Daoy (cell line): ENCODE data around the gene ZEB1. TPM values are rescaled to one million over a fixed set of nuclear protein-coding genes. Genes with fewer than 3 reads are reported as not detected.

Experiments used
- DNase-seq: peaks from one replicate; pipeline ENCODE4 v3.0.0-alpha.2; 2015; ENCODE audit warnings: low read depth
- total RNA-seq: library from RNA; depleted of rRNA; stranded (reverse); fragments of >200 nt; shearing (Covaris generic); gene quantifications from 2 replicates; pipeline ENCODE4 v1.2.3, GENCODE V29; 2014; rRNA removed

Gene ZEB1
- 11.3 and 14.9 TPM in 2 replicates for total RNA-seq

GRCh38 chr10:31318854-31319601, at the start of gene ZEB1:
ZEB1 (plus strand) TSS chr10:31319216; CDS start chr10:31319235, 19 bp downstream.
- peak; percentile 92 for DNase-seq

DNA sequence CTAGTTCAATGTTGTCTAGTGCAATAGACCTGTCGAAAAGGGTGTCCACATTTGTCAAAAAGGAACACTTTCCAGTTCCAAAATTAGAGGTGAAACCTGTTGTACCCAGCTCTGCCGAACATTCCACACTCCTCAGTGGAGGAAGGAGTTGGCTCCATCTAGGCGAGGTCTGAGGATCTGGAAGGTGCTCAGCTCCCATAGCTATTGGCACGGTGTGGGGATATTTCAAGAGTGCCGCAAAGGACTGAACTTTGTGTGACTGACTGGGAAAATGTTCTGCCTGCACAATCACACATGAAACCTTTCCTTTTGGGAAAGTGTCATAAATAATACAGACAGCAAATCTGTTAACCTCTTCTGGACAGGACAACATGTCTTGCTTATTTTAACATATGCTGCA, 48.1 kb upstream of the ZEB1 start:
- DNase-seq: no peak

- no peak for DNase-seq
These were observed 46.2 kb upstream of the ZEB1 start for GRCh38 chr10:31272841-31273240.

DNA sequence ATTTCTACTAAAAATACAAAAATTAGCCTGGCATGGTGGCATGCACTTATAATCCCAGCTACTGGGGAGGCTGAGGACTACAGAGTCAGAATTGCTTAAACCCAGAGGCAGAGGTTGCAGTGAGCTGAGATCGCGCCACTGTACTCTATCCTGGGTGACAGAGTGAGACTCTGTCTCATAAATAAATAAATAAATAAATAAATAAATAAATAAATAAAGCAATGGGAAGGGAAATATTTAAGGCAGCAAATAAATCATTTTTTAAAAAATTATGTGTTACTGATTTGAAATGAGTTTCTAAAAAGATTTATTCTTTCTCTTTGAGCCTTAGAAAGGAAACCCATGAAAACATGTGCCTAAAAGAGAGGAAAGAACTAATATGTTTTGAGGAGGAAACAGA, 45.2 kb upstream of the ZEB1 start:
- no peak for DNase-seq

- DNase-seq: no peak
These were observed 44.7 kb upstream of the ZEB1 start for GRCh38 chr10:31274310-31274709.

GRCh38 chr10:31278279-31278941, 40.6 kb upstream of the ZEB1 start:
- no peak for DNase-seq

GRCh38 chr10:31280972-31281371, 38.0 kb upstream of the ZEB1 start:
- DNase-seq: no peak

- no peak for DNase-seq
These were observed 31.0 kb upstream of the ZEB1 start for GRCh38 chr10:31288001-31288400.

GRCh38 chr10:31288962-31289361, 30.1 kb upstream of the ZEB1 start:
- no peak for DNase-seq

DNA sequence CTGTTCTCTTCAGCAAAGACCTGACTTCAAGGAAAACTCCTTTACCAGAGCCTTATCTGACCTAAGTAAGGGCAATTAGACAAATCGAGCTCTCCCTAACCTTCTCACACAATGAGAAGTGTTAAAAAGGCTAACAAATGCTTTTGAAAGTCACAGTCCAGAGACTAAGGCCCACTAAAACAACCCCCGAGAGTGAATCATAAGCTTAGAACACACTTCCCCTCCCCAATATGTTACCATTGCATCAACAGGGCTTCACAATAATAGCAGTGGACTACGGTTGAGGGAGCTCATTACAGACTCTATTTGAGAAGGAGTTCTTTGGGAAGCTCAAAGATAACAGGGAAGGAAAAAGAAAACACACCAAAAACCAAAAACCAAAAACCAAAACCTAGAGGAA, 28.6 kb upstream of the ZEB1 start:
- DNase-seq: no peak

DNA sequence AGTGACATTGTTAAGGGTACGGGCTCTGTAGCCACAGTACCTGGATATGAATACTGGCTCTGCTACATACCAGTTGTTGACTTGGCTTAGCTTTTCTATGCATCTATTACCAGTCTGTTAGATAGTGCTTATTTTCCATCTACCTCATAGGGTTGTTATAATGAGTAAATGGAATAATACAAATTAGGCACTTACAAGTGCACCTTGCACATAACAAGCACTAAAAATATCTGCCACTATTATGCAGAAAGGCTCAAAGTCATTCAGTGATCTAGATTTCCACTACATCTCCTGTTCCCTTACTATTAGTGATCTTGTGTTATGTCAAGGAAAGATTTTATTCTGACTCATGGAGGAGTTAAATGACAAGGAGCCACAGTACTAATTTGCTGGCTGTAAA, 27.9 kb upstream of the ZEB1 start:
- no peak for DNase-seq

- no peak for DNase-seq
These were observed 24.5 kb upstream of the ZEB1 start for GRCh38 chr10:31294558-31294957.

DNA sequence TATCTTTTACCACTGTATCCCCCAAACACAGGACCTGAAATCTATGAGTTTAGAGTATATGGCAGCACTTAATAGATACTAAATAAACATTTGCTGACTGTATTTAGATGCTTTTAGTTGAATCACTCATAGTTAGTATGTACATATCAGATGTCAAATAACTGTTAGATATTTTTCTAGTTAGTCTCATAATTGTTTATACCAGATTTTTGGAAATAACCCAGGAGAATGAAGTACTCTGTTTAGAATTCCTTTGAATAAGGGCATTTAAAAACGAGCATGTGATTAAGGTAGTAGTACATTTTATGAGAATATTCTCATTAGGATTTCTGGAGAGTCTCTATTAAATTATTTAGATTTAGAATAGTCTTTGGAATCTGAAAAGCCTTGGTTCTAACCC, 22.3 kb upstream of the ZEB1 start:
- no peak for DNase-seq

DNA sequence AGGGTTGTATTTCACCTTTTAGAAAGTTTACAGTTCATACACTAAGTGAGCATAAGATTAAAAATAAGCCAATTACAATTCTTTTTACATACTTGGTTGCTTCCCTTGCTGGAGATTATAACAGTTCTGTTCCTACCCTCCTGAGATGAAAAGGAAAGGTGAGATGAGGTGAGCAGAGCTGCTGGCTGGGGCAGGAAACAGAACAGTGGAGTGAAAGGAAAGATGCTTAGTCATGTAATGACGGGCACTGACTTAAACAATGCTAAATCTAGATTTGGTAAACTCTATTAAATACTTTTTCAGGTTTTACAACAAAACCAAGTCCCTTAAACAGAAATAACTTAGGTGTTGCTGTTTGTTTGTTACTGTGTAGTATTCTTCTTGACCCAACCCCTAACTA, 19.9 kb upstream of the ZEB1 start:
- no peak for DNase-seq

DNA sequence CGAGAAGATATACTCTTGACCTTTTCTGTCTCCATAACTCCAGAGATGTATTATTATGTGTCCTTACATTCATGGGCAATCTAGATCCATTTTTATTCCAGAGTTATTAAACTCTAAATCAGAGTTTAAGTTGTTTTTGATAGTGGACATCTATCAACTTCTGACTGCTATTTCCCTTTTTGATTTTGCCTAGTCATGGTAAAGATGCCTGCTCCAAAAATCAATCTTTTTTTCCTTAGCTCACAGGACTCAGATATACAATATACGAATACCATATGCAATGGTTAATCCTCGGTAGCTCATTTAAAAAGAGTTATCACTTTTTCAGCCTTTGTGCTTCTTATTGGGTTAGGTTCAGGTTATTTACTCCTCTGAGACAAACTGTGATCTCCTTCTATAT, 15.8 kb upstream of the ZEB1 start:
- DNase-seq: no peak

- DNase-seq: peak; percentile 7
These were observed 14.6 kb upstream of the ZEB1 start for GRCh38 chr10:31304291-31304970.

- no peak for DNase-seq
These were observed 5.6 kb upstream of the ZEB1 start for GRCh38 chr10:31313396-31313795.

GRCh38 chr10:31314256-31315150, 4.5 kb upstream of the ZEB1 start:
- no peak for DNase-seq

DNA sequence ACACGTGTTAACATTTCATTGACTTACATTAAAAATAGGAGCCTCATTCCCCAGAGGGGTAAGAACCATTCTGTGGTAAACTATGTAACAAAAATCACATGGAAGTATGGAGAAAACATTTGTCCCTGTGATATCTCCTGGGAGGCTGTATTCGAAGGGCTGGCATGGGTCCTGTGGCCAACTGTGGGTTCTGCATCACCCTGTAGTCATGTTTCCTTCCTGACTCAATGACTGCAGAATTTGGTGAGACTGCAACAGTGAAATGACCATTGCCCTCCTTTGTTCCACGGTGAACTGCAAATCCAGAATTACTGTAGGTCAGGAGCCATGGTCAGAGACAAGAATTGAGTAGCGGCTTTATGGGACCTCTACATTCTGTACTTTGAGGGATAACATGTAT, 3.6 kb upstream of the ZEB1 start:
- DNase-seq: peak; percentile 86

GRCh38 chr10:31317171-31317570, 1.8 kb upstream of the ZEB1 start:
- DNase-seq: no peak

- DNase-seq: no peak
These were observed 1.2 kb upstream of the ZEB1 start for GRCh38 chr10:31317652-31318381.
